Dedifferentiated amniotic fluid mesenchymal stem cell (primary cell): Measurements from ENCODE around the gene LRRC37A3.
"Not testable (repeated sequence)": the region's sequence is repeated elsewhere in the genome, so short reads cannot be mapped to it uniquely, and the experiment has no call there.

Source experiments
- DNase-seq: peaks from one replicate; pipeline ENCODE4 v3.0.0-alpha.2; 2016; ENCODE audit errors: extremely low spot score

LRRC37A3 gene

DNA sequence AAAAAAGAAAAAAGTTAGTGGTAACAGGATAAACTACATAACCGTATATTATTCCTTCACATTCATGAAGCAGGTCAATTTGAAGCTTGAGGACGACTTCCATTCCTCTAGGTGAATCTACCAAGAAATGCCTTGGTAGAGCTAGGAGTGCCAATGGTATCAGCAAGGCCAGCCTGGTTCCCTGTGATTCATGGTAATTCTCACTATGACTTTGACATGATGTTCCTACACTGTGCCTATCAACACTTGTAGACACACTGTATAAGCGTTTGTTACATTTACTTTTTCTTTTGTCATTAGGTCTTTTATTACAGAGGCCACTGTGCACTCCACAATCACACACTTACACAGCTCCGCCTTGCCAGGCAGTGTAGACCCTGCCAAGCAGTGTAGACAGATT is 7.2 kb upstream of the LRRC37A3 start:
- DNase-seq, result not testable (repeated sequence)

DNA sequence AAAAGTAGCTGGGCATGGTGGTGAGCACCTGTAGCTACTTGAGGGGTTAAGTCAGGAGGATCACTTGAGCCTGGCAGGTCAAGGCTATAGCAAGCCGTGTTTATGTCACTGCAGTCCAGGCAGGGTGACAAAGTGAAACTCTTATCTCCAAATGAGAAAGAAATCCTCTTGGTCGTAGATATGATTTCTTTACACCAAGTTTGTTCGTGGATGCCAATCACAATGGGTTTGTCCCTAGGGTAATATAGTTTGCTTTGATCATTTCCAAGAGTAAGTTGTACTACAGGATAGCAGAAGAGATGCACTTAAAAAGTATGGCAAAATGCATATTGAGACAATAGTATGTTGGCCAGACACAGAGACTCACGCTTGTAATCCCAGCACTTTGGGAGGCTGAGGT is 6.0 kb upstream of the LRRC37A3 start:
- DNase-seq, result not testable (repeated sequence)

DNA sequence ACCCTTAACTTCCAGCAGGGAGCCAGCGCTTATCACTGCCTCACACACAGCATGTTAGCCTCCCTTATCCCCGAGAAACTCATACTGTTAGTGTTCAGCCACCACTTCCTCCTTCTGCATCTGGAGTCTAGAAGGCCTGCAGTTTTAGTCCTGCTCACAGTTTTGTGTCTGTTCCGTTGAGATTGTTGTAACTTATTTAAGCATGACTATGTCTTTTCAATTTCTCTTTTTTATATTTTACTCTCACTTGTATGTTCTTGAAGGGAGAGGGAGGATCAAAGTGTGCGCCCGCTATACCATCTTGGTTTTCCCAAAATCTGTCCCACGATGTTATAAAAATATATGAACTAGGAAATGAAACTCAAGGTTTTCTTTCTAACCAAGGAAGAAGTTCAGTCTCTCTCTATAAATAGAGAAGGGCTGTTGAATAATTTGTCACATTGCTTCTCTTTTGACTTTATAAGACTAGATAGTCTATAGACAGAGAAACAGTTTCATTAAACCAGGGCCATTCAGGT is 3.8 kb upstream of the LRRC37A3 start:
- DNase-seq, result not testable (repeated sequence)

DNA sequence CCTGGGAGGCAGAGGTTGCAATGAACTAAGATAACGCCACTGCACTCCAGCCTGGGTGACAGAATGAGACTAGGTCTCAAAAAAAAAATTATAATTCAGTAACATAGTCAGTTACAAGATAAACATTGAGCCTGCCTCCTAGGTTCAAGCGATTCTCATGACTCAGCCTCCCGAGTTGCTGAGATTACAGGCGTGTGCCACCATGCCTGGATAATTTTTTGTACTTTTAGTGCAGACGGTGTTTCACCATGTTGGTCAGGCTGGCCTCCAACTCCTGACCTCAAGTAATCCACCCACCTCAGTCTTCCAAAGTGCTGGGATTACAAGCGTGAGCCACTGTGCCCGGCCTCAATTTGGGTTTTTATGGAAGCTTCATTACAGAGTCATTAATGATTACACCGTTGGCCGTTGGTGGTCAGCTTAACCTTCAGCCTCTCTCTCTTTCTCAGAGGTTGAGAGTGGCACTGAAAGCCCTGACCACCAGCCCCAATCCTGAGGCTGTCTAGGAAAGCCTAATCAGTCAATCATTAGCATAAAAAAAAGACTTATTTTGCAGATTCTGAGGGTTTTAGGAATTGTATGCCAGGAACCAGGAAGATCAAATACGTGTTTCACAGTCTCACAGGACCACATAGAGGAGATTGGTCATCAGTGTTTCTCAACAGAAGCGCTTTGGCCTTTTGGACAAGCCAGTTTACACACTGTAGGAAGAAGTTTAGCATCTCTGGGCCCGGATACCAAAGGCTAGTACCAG is 1.3 kb upstream of the LRRC37A3 start:
- peak; percentile 15 for DNase-seq

DNA sequence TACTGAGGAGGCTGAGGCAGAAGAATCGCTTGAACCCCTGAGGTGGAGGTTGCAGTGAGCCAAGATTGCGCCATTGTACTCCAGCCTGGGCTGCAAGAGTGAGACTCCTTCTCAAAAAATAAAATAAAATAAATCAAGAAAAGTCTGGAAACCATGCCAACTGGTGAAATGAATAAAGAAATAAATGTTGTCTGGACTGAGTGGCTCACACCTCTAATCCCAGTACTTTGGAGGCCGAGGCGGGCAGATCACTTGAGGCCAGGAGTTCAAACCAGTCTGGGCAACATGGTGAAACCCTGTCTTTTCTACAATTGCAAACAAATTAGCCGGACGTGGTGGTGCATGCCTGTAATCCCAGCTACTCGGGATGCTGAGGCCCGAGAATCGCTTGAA is 744 bp upstream of the LRRC37A3 start:
- DNase-seq, result no peak

DNA sequence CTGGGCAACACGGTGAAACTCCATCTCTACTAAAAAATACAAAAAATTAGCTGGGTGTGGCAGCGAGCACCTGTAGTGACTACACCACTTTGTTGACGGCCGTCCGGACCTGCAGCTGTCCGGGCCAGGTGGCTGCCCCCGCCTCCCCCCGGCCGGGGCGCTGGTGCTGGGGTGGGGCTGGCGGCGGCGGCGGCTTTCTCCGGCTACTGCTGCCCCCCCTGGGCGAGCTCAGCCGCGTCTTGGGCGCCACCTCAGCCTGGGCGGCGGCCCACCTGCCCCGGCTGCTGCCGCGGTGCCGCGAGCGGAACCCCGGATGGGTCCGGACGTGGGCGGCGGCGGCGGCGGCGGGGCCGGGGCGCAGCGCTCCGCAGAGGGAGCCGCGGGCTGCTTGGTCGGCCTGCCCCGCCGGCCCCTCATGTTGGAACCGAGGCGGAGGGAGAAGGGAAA is 413 bp downstream of the LRRC37A3 start:
- not testable (repeated sequence) for DNase-seq

DNA sequence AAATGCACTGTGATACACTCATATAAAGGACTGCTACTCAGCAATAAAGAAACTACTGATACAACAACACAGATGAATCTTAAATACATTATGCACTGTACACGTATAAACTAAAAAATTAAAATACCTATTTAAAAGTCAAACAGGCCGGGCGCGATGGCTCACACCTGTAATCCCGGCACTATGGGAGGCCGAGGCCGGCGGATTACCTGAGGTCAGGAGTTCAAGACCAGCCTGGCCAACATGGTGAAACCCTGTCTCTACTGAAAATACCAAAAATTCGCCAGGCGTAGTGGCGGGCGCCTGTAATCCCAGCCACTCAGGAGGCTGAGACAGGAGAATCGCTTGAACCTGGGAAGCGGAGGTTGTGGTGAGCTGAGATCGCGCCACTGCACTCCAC is 1.7 kb downstream of the LRRC37A3 start:
- DNase-seq, result not testable (repeated sequence)

DNA sequence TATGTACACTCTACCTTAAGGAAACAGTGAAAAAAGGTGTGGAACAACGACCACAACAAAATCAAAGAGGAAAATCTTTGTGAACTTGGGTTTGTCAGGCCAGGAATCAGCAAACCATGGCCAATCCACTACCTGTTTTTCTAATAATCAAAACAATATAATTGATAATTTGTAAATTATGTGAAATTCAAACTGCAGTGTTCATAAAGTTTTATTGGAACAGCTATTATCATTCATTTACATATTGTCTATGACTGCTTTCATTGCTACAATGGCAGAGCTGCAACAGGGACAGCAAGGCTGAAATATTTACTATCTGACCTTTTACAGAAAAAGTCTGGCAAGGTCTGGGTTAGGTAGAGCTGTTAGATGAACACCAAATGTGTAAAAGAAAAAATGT is 4.0 kb downstream of the LRRC37A3 start:
- not testable (repeated sequence) for DNase-seq

DNA sequence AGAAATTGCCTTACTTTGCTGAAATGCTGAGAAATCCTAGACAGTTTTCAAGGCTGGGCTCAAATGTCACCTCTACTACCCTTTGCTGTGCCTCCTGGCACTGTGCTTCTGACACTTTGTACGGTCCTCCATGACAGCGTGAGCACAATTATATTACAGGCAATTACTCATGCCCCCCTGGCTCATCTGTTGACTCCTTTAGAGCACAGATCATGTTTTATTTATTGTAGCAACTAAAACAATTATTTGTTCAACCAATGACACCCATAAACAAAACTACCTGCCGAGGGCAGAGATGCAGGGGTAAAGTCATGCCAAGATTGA is 9.1 kb downstream of the LRRC37A3 start:
- not testable (repeated sequence) for DNase-seq

DNA sequence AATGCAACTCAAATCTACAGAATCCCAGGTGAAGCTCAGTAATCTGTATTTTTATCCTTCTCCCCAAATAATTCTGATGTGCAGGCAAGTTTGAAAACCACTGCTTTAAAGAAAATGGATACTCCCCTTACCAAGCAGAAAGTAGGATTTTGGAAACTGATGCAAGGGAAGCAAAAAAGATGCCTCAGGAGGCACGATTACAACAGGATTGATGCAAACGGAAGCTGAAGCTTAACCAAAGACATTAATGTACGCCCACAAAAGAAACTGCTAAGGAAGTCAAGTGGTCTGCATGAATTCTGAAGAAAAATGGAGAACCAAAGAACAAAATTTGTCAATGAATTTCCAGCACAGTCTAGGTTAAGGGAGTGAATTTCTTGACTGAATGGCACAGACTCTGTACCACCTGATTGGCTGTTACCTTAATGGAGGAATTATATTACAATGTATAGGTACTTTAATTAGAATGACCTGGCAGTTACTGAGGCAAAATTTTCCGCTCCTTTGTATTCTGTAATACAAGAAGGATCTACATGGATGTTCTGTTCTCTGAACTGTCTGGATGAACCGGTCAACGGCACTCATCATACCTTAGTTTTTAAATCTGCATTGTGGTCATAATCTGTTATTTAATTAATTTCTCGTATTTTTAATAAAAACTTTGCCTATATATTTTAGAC is 9.6 kb downstream of the LRRC37A3 start:
- DNase-seq, result not testable (repeated sequence)

DNA sequence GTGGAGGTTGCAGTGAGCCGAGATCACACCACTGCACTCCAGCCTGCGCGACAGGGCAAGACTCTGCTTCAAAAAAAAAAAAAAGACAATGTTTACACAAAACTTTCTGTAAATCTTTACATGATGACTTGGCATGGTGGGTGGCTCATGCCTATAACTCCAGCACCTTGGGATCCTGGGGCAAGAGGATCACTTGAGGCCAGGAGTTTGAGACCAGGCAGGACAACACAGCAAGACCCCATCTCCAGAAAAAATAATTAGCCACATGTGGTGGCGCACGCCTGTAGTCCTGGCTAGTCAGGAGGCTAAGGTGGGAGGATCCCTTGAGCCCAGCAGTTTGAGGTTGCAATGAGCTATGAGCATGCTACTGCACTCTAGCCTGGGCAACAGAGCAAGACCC is 15.2 kb downstream of the LRRC37A3 start:
- DNase-seq, result not testable (repeated sequence)

DNA sequence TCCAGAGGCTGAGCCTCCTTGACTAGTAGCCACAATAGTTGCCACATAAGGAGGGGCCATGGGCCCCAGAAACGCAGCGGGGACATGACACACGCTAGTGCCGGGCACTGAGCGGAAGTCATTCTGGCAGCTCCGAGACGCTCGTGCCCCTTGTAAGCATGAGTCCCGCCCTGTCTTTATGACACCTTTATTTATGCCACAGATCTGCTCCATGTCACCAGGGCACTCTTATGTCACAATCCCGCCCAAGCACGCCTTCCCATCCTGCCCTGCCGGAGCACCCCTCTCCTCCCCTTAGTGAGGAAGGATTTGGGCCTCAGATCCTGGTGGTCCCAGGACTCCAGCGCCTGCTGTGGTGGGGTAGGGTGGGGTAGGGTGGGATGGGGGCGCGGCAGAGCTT is 22.1 kb downstream of the LRRC37A3 start:
- not testable (repeated sequence) for DNase-seq

DNA sequence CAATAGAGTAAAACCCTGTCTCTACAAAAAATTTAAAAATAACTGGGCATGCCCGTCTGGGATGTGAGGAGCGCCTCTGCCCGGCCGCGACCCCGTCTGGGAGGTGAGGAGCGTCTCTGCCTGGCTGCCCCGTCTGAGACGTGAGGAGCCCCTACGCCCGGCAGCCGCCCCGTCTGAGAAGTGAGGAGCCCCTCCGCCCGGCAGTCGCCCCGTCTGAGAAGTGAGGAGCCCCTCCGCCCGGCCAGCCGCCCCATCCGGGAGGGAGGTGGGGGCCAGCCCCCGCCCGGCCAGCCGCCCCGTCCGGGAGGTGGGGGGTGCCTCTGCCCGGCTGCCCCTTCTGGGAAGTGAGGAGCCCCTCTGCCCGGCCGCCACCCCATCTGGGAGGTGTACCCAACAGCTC is 45.1 kb downstream of the LRRC37A3 start:
- DNase-seq, result not testable (repeated sequence)

DNA sequence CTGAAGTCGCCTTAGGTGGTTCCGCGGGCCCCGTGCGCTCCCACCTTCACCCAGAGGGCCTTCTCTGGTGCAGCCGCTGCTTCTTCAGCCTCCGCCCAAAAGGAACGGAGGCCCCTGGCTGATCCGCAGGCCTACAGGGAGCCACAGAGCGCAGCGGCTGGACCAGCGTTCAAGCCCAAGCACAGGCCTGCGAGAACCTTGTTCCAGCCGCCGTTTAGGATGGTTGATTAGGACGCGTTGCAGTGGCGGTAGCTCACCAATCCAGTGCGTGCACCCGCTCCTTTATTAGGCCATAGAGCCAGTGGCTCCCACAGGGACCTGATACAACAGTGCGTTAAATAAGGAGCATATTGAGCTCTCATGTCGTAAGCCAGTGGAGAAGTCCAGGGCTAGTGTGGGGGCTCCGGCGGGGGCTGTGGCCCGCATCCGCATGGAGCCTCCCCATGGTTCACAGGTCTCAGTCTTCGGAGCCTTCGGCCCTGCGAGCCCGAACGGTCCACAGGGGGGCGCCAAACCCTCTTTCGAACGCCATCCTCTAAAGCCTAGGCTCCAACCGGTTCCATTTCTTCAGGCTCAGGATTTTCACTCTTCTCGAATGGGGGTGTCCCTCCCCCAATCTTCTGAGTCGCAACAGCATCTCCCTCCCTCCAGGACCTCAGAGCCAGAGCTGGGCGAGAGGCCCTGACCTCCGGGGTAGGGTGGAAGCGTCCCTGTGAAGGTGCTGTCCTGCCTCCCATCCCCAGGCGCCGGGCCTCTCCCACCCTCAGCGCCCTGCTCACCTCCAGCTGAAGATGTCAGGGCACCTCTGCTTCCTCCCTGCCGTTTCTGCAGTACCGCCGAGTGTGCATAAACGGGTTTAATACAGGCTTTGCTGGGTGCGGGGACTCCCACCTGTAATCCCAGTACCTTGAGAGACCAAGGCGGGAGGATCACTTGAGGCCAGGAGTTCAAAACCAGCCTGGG is 71.5 kb downstream of the LRRC37A3 start:
- not testable (repeated sequence) for DNase-seq

DNA sequence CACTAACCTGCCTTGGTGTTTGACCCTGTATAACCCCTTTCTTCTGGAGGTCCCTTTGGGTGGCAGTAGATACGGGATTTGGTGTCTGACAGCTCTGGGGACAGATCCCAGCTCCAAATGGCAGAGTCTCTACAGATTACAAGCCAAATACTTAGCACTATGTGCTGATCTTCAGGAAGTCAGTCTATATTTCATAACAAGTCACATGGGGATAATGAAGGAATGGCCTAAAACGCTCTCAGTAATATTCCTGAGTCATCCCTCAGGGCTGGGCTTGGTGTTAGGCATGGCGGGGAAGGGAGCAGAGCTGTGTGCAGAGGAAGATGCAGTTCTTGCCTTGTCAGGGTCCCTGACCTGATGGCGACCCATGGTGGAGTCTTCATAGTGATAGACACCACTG is 72.4 kb downstream of the LRRC37A3 start:
- DNase-seq, result not testable (repeated sequence)

DNA sequence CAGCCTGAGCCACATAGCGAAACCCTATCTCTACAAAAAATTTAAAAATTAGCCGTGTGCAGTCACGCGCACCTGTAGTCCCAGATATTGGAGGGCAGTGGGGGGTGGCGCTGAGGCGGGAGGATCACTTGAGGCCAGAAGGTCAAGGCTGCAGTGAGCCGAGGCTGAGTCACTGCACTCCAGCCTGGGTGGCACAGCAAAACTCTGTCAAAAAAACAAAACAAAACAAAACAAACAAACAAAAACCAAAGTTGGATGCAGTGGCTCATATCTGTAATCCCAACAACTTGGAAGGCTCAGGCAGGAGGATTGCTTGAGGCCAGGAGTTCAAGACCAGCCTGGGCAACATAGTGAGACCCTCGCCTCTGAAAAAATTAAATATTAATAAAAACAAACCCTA is 75.4 kb downstream of the LRRC37A3 start:
- not testable (repeated sequence) for DNase-seq

DNA sequence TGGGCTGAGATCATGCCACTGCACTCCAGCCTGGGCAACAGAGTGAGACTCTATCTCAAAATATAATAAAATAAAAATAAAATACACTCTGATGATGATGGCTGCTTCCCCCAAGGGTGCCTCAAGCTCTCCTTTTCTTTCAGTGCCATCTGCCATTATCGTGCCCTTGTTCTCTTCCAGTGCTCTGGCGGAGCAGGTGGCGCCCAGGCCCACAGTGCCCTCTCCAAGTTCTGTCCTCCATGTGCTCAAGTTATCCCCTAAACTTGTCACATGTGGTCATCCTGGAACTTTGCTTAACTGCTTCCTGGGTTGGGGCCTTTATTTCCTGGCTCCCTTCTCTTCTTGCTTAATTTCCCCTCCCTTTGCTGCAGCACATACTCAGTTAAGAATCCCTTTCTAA is 76.4 kb downstream of the LRRC37A3 start:
- not testable (repeated sequence) for DNase-seq

DNA sequence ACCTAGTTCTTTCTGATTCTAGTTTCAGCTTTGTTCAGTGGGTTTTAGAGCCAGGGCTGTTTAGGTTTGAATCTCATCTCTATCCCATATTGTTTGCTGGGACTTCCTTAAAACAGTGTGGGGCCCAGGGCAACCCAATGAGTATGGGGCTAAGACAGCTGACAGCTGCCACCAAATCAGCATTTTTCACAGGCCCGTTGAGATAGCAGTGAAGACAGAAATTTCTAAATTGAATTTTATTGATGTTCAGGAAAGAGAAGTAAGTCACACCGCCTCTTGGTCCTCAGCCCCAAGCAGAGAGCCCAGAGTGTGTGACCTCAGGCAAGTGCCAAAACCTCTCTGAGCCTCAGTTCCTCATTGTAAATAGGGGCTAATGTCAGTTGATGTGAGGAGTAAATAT is 78.3 kb downstream of the LRRC37A3 start:
- not testable (repeated sequence) for DNase-seq

DNA sequence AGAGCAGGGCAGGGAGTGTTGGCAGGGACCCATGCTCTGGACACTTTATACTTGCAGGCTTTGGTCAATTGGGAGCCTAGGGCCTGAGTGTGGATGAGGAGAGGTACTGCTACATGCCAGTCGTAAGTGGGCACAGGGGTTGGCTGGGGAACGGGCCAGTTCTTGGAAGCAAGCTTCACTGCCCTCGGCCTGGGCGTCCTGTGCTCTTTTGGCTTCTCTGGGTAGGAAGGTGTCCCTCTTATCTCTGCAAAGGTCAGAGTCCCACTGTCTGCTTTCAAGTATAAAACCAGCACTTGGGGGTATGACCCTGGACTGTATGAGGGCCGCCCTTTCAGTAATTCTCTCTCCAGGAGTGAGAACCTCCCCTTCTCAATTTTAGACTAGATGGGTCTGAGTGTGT is 80.8 kb downstream of the LRRC37A3 start:
- not testable (repeated sequence) for DNase-seq

DNA sequence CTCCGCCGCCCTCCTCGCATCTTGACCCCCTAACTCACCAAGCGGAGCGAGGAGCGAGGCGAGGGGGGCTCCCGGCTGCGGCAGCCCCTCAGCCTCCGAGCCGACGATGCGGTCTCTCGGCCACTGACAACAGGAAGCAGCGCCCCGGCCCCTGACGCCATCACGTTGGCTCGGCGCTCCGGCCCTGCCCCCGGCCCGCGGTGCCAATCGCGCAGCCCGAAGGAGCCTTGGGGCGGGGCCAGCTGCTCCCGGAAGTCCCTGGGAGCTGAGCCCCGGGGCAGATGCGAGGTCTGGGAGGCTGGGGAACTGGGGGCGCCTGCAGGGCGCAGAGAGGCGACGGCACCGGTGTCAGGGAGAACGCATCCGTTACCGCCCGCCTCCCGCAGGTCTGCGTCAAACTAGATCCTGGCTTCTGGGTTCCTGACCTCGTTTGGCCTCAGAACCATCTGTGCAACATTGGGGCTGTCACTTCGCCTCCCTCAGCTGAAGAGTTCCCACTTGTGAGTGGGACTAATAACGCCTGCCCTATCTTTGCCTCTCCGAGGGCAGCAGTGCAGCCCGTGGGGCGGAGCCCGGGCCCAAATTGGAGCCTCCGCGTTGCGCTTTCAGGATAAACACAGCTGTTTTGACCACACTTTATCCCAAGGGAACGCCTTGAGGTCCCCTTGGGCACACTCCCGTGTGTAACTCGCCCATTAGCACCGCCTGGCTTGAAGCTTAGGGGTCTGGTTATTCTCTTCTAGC is 82.1 kb downstream of the LRRC37A3 start:
- DNase-seq, result peak; percentile 60

DNA sequence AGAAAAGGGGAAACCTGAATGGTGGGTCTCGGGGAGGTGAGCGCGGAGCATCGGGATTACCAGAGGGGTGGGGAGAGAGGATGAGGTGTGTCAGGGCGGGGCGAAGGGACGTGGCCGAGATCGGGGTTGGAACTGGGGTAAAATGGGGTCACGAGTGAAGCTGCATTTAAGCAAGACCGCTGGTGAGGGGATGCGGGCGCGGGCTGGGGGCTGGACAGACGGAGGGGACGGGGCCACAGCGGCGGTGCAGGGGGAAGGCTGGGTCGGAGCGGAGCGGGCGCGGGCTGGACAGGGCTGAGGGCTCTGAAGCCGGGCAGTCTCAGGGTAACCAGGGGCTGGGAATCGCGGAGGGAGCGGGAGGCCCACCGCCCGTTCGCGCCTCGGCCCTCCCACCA is 82.7 kb downstream of the LRRC37A3 start:
- not testable (repeated sequence) for DNase-seq
